WTC11 (cell line): ENCODE data around the gene ARCN1. TPM values are rescaled to one million over a fixed set of nuclear protein-coding genes. Genes with fewer than 3 reads are reported as not detected.

ENCODE experiments used
- ATAC-seq: fragments of 200-7000 bp; cut with Tn5 transposase; 2 replicates; pipeline ENCODE4 v1.10.0; 2021; ENCODE audit warnings: mild to moderate bottlenecking, moderate library complexity
- CTCF ChIA-PET: fragments of 300-600 bp; sonication (Branson Sonifier 250); formaldehyde crosslinking; loops from one replicate; lab custom pipeline; 2021; ENCODE audit warnings: antibody characterized with exemption; lab: Charles Lee
- POLR2A ChIA-PET: fragments of 350-600 bp; sonication (Branson Sonifier 250); formaldehyde crosslinking; loops from one replicate; lab custom pipeline; 2021; ENCODE audit warnings: antibody characterized with exemption; lab: Charles Lee
- DNase-seq: peaks from one replicate; pipeline ENCODE4 v3.0.0; 2021; ENCODE audit warnings: low spot score
- H3K27ac Mint-ChIP-seq: 2 replicates; pipeline ENCODE4 v1.8.0; 2021; ENCODE audit warnings: mixed read lengths
- H3K27me3 Mint-ChIP-seq: 2 replicates; pipeline ENCODE4 v1.8.0; 2021; ENCODE audit warnings: low read depth, mild to moderate bottlenecking, moderate library complexity, mixed read lengths
- H3K36me3 Mint-ChIP-seq: 2 replicates; pipeline ENCODE4 v1.8.0; 2021; ENCODE audit warnings: mixed read lengths
- H3K4me1 Mint-ChIP-seq: 2 replicates; pipeline ENCODE4 v1.8.0; 2022; ENCODE audit warnings: mixed read lengths
- H3K4me3 Mint-ChIP-seq: 2 replicates; pipeline ENCODE4 v1.8.0; 2021; ENCODE audit warnings: mild to moderate bottlenecking, moderate library complexity, mixed read lengths
- H3K9me3 Mint-ChIP-seq: 2 replicates; pipeline ENCODE4 v1.8.0; 2021; ENCODE audit warnings: mixed read lengths
- ATF1 ChIP-seq: sonication (generic); formaldehyde crosslinking; IDR thresholded peaks from 2 replicates; pipeline ENCODE4 v1.8.1; 2023; ENCODE audit warnings: mild to moderate bottlenecking, moderate library complexity, missing genetic modification reagents
- CREB1 ChIP-seq: sonication (generic); formaldehyde crosslinking; IDR thresholded peaks from 2 replicates; pipeline ENCODE4 v1.8.0; 2023; ENCODE audit warnings: mild to moderate bottlenecking, missing genetic modification reagents
- CREM ChIP-seq: sonication (generic); formaldehyde crosslinking; IDR thresholded peaks from 2 replicates; pipeline ENCODE4 v1.8.1; 2022; ENCODE audit warnings: mild to moderate bottlenecking, missing genetic modification reagents, moderate library complexity
- E2F1 ChIP-seq: sonication (generic); formaldehyde crosslinking; IDR thresholded peaks from 2 replicates; pipeline ENCODE4 v1.8.0; 2022; ENCODE audit warnings: mild to moderate bottlenecking, missing genetic modification reagents
- ETV6 ChIP-seq: sonication (generic); formaldehyde crosslinking; IDR thresholded peaks from 2 replicates; pipeline ENCODE4 v1.8.1; 2022; ENCODE audit warnings: mild to moderate bottlenecking, missing genetic modification reagents
- FOXK1 ChIP-seq: sonication (generic); formaldehyde crosslinking; IDR thresholded peaks from 2 replicates; pipeline ENCODE4 v1.8.0; 2022; ENCODE audit warnings: mild to moderate bottlenecking, moderate library complexity, missing genetic modification reagents
- FOXP1 ChIP-seq: sonication (generic); formaldehyde crosslinking; IDR thresholded peaks from 2 replicates; pipeline ENCODE4 v1.8.0; 2022; ENCODE audit warnings: missing genetic modification reagents, mild to moderate bottlenecking, moderate library complexity, borderline replicate concordance
- JUN ChIP-seq: sonication (generic); formaldehyde crosslinking; IDR thresholded peaks from 2 replicates; pipeline ENCODE4 v1.8.0; 2023; ENCODE audit warnings: mild to moderate bottlenecking, missing genetic modification reagents
- KAT7 ChIP-seq: sonication (generic); formaldehyde crosslinking; IDR thresholded peaks from 2 replicates; pipeline ENCODE4 v1.8.1; 2023; ENCODE audit warnings: missing genetic modification reagents, mild to moderate bottlenecking, borderline replicate concordance
- NFE2L1 ChIP-seq: sonication (generic); formaldehyde crosslinking; IDR thresholded peaks from 2 replicates; pipeline ENCODE4 v1.8.1; 2023; ENCODE audit warnings: missing genetic modification reagents
- NFYB ChIP-seq: sonication (generic); formaldehyde crosslinking; conservative IDR thresholded peaks from 2 replicates; pipeline ENCODE4 v1.8.0; 2022; ENCODE audit warnings: low read depth, missing genetic modification reagents
- NR3C1 ChIP-seq: sonication (generic); formaldehyde crosslinking; conservative IDR thresholded peaks from 2 replicates; pipeline ENCODE4 v1.8.1; 2023; ENCODE audit warnings: low read depth, mild to moderate bottlenecking, missing genetic modification reagents
- PRRX2 ChIP-seq: fragments of 250-450 bp; sonication (Bioruptor Pico); IDR thresholded peaks from 2 replicates; pipeline ENCODE4 v1.8.0; 2021; ENCODE audit warnings: mild to moderate bottlenecking
- RELA ChIP-seq: sonication (generic); formaldehyde crosslinking; IDR thresholded peaks from 2 replicates; pipeline ENCODE4 v1.8.1; 2022; ENCODE audit warnings: missing genetic modification reagents, mild to moderate bottlenecking, borderline replicate concordance
- RORB ChIP-seq: fragments of 250-450 bp; sonication (Bioruptor Pico); IDR thresholded peaks from 2 replicates; pipeline ENCODE4 v1.9.0; 2021; ENCODE audit warnings: mild to moderate bottlenecking
- SMAD3 ChIP-seq: sonication (generic); formaldehyde crosslinking; IDR thresholded peaks from 2 replicates; pipeline ENCODE4 v1.8.0; 2022; ENCODE audit warnings: missing genetic modification reagents, mild to moderate bottlenecking, borderline replicate concordance
- SP1 ChIP-seq: sonication (generic); formaldehyde crosslinking; conservative IDR thresholded peaks from 2 replicates; pipeline ENCODE4 v1.8.1; 2022; ENCODE audit warnings: missing genetic modification reagents
- ZNF121 ChIP-seq: sonication (generic); formaldehyde crosslinking; IDR thresholded peaks from 2 replicates; pipeline ENCODE4 v1.8.0; 2023; ENCODE audit warnings: missing genetic modification reagents
- ZNF232 ChIP-seq: sonication (generic); formaldehyde crosslinking; IDR thresholded peaks from 2 replicates; pipeline ENCODE4 v1.8.0; 2022; ENCODE audit warnings: mild to moderate bottlenecking, missing genetic modification reagents
- ZNF423 ChIP-seq: fragments of 250-450 bp; sonication (Bioruptor Pico); IDR thresholded peaks from 2 replicates; pipeline ENCODE4 v2.1.2; 2022; ENCODE audit warnings: mild to moderate bottlenecking, moderate library complexity
- total RNA-seq: library from RNA; stranded (reverse); gene quantifications from 3 replicates; pipeline ENCODE4 v1.2.3, GENCODE V29; 2021
- TF ChIP-seq, protein P1 (sequence below): sonication (generic); formaldehyde crosslinking; IDR thresholded peaks from 2 replicates; pipeline ENCODE4 v1.8.0; 2022; ENCODE audit warnings: mild to moderate bottlenecking, missing genetic modification reagents
- TF ChIP-seq, protein P2 (sequence below): sonication (generic); formaldehyde crosslinking; IDR thresholded peaks from 2 replicates; pipeline ENCODE4 v1.8.0; 2022; ENCODE audit warnings: mild to moderate bottlenecking, missing genetic modification reagents
- TF ChIP-seq, protein P3 (sequence below): sonication (generic); formaldehyde crosslinking; IDR thresholded peaks from 2 replicates; pipeline ENCODE4 v1.8.0; 2023; ENCODE audit warnings: missing genetic modification reagents, mild to moderate bottlenecking, borderline replicate concordance
- TF ChIP-seq, protein P4 (sequence below): sonication (generic); formaldehyde crosslinking; IDR thresholded peaks from 2 replicates; pipeline ENCODE4 v1.8.1; 2022; ENCODE audit warnings: mild to moderate bottlenecking, missing genetic modification reagents, moderate library complexity, borderline replicate concordance
- TF ChIP-seq, protein P5 (sequence below): sonication (generic); formaldehyde crosslinking; IDR thresholded peaks from 2 replicates; pipeline ENCODE4 v1.8.1; 2022; ENCODE audit warnings: low read depth, mild to moderate bottlenecking, moderate library complexity, missing genetic modification reagents, borderline replicate concordance

The ARCN1 gene
- total RNA-seq, 1 experiment from 2014 or later: 154 TPM

DNA sequence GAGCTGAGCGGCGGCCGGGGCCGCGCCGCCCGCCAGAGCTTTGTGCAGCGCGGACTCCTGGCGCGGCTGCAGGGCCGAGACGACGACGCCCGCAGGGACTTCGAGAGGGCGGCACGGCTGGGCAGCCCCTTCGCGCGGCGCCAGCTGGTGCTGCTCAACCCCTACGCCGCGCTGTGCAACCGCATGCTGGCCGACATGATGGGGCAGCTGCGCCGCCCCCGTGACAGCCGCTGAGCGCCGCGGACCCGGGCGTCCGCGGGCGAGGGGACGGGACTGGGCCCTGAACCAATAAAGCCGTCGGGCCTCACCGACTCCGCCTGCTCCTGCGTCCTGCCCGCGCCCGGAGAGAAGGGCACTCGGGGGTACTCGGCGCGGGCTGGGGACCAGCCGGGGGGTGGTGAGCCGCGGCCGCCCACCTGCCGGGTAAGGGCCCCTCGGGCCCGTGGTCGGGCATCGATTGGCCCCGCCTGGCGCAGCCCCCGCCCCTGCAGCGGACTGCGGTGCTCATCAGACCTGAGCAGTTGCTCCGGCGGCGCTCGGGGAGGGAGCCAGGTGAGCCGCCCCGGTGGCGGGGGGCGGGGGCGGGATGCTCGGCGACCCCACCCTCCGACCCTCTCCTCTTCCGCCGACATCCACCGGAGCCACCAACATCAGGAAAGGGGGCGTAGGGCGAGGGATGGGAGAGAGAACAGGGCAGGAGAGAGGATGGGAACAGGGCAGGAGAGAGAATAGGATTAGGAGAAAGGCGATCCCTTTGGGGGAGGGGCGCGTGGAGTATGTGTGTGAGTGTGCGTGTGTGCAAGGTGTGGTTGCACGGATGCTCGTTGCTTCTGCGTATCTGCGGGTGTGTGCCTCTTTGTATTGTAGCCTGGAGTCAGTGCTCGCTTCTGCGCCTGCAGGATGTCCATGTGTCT is 41.3 kb upstream of the ARCN1 start, which contains the start of gene TMEM25 (continued):
- TF ChIP-seq CREM (CRISPR knock-in tag): 0 out of 2 replicates have a peak, but pooled peaks have one; percentile 44
- TF ChIP-seq E2F1 (CRISPR knock-in tag): 0 out of 2 replicates have a peak, but pooled peaks have one; percentile 20
- TF ChIP-seq, protein P1, sequence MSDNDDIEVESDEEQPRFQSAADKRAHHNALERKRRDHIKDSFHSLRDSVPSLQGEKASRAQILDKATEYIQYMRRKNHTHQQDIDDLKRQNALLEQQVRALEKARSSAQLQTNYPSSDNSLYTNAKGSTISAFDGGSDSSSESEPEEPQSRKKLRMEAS (CRISPR knock-in tag): peak; percentile 81; the same call in 1 of the 2 replicates
- TF ChIP-seq JUN (CRISPR knock-in tag): 0 out of 2 replicates have a peak, but pooled peaks have one; percentile 61
- 0 out of 2 replicates have a peak, but pooled peaks have one; percentile 31 for TF ChIP-seq ZNF423 (CRISPR knock-in tag)
- TF ChIP-seq ATF1 (CRISPR knock-in tag): 0 out of 2 replicates have a peak, but pooled peaks have one; percentile 19
- TF ChIP-seq, protein P2, sequence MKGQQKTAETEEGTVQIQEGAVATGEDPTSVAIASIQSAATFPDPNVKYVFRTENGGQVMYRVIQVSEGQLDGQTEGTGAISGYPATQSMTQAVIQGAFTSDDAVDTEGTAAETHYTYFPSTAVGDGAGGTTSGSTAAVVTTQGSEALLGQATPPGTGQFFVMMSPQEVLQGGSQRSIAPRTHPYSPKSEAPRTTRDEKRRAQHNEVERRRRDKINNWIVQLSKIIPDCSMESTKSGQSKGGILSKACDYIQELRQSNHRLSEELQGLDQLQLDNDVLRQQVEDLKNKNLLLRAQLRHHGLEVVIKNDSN (CRISPR knock-in tag): peak; percentile 62; the same call in 1 of the 2 replicates
- no peak for TF ChIP-seq PRRX2 (CRISPR knock-in tag)
- 0 out of 2 replicates have a peak, but pooled peaks have one; percentile 1 for TF ChIP-seq NFYB (CRISPR knock-in tag)
- peak; percentile 81; the same call in 1 of the 2 replicates for TF ChIP-seq KAT7
- peak; percentile 18; the same call in 1 of the 2 replicates for TF ChIP-seq SMAD3 (CRISPR knock-in tag)
- peak; percentile 38; the same call in 1 of the 2 replicates for TF ChIP-seq FOXP1 (CRISPR knock-in tag)
- peak; percentile 64; the same call in 1 of the 2 replicates for TF ChIP-seq ZNF232 (CRISPR knock-in tag)
- no peak for TF ChIP-seq NR3C1
- TF ChIP-seq FOXK1 (CRISPR knock-in tag): 0 out of 2 replicates have a peak, but pooled peaks have one; percentile 16
- no peak for TF ChIP-seq ZNF121 (CRISPR knock-in tag)
- no peak for TF ChIP-seq RORB (CRISPR knock-in tag)
- TF ChIP-seq RELA (CRISPR knock-in tag): 0 out of 2 replicates have a peak, but pooled peaks have one; percentile 35
- TF ChIP-seq SP1 (CRISPR knock-in tag): peak; percentile 78
- peak; percentile 89 for TF ChIP-seq ETV6 (CRISPR knock-in tag)
- TF ChIP-seq NFE2L1 (CRISPR knock-in tag): 0 out of 2 replicates have a peak, but pooled peaks have one; percentile 19

DNA sequence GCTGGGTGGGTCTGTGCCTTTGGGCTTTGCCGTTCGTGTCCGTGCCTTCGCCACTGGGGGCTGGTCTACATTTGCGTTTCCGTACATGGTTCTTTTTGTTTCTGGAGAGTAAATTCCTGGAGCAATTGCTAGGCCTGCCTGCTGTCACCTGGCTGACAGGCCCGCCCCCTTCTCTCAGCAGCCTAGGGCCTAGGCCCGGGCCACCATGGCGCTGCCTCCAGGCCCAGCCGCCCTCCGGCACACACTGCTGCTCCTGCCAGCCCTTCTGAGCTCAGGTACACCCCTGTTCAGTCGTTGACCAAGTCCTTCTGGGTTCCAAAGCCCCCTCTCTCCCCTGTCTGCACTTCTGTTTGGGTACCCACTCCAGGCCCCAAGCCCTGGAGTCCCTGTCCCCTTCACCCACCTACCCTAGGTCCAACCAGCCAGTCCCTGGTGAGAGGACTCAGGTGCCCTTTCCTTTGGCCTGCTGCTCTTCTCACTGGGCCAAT is 40.6 kb upstream of the ARCN1 start:
- ATAC-seq: peak; percentile 7
- Mint-ChIP-seq H3K4me1 (peaks cover 27% of the 10 kb centered on the region), H3K27ac (peak overlapping the region; percentile 71), H3K27me3 (peaks cover 3% of the 10 kb centered on the region; the same call in 1 of the 2 replicates), H3K36me3 (no peaks in the 10 kb centered on the region), H3K9me3 (no peaks in the 10 kb centered on the region), H3K4me3 (peak overlapping the region; percentile 96)
- no peak for DNase-seq
- POLR2A ChIA-PET: no interaction called here
- CTCF ChIA-PET: no interaction called here
- TF ChIP-seq CREB1 (CRISPR knock-in tag): no peak
- no peak for TF ChIP-seq RELA (CRISPR knock-in tag)
- TF ChIP-seq, protein P3, sequence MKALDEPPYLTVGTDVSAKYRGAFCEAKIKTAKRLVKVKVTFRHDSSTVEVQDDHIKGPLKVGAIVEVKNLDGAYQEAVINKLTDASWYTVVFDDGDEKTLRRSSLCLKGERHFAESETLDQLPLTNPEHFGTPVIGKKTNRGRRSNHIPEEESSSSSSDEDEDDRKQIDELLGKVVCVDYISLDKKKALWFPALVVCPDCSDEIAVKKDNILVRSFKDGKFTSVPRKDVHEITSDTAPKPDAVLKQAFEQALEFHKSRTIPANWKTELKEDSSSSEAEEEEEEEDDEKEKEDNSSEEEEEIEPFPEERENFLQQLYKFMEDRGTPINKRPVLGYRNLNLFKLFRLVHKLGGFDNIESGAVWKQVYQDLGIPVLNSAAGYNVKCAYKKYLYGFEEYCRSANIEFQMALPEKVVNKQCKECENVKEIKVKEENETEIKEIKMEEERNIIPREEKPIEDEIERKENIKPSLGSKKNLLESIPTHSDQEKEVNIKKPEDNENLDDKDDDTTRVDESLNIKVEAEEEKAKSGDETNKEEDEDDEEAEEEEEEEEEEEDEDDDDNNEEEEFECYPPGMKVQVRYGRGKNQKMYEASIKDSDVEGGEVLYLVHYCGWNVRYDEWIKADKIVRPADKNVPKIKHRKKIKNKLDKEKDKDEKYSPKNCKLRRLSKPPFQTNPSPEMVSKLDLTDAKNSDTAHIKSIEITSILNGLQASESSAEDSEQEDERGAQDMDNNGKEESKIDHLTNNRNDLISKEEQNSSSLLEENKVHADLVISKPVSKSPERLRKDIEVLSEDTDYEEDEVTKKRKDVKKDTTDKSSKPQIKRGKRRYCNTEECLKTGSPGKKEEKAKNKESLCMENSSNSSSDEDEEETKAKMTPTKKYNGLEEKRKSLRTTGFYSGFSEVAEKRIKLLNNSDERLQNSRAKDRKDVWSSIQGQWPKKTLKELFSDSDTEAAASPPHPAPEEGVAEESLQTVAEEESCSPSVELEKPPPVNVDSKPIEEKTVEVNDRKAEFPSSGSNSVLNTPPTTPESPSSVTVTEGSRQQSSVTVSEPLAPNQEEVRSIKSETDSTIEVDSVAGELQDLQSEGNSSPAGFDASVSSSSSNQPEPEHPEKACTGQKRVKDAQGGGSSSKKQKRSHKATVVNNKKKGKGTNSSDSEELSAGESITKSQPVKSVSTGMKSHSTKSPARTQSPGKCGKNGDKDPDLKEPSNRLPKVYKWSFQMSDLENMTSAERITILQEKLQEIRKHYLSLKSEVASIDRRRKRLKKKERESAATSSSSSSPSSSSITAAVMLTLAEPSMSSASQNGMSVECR: no peak
- TF ChIP-seq, protein P4, sequence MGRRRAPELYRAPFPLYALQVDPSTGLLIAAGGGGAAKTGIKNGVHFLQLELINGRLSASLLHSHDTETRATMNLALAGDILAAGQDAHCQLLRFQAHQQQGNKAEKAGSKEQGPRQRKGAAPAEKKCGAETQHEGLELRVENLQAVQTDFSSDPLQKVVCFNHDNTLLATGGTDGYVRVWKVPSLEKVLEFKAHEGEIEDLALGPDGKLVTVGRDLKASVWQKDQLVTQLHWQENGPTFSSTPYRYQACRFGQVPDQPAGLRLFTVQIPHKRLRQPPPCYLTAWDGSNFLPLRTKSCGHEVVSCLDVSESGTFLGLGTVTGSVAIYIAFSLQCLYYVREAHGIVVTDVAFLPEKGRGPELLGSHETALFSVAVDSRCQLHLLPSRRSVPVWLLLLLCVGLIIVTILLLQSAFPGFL (CRISPR knock-in tag): no peak
- TF ChIP-seq, protein P5, sequence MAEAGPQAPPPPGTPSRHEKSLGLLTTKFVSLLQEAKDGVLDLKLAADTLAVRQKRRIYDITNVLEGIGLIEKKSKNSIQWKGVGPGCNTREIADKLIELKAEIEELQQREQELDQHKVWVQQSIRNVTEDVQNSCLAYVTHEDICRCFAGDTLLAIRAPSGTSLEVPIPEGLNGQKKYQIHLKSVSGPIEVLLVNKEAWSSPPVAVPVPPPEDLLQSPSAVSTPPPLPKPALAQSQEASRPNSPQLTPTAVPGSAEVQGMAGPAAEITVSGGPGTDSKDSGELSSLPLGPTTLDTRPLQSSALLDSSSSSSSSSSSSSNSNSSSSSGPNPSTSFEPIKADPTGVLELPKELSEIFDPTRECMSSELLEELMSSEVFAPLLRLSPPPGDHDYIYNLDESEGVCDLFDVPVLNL (CRISPR knock-in tag): no peak
- TF ChIP-seq JUN (CRISPR knock-in tag): no peak
